ENCODE results near the gene TSPOAP1.

TSPOAP1 gene

GRCh38 chr17:58339755-58340404 is 11.3 kb upstream of the TSPOAP1 start:
- DNase-seq: no peak

GRCh38 chr17:58338841-58339754 is 10.5 kb upstream of the TSPOAP1 start:
- DNase-seq: no peak

GRCh38 chr17:58338454-58338840 is 9.9 kb upstream of the TSPOAP1 start:
- no peak for DNase-seq

GRCh38 chr17:58337600-58338453 is 9.2 kb upstream of the TSPOAP1 start:
- DNase-seq: no peak

DNA sequence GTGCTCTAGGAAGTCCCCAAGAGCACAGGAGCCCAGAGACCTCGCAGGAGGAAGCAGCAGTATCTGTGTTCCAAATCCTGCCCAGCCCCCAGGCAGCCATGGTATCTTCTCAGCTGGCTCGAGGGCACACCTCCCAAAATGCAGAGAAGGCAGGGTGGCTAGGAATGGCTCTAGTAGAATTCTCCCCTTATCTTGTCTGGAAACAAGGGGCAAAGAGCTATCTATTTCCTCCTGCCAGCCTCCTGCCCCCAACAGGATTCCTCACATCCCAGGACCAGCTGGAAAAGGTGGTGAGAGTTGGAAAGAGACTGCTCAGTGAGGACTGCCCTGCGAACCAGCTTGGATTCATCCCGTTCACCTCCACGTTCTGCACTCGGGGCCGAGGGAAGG is 8.6 kb upstream of the TSPOAP1 start:
- DNase-seq: no peak

GRCh38 chr17:58336456-58337209 is 8.0 kb upstream of the TSPOAP1 start:
- no peak for DNase-seq

GRCh38 chr17:58335779-58336455 is 7.3 kb upstream of the TSPOAP1 start:
- DNase-seq: no peak

DNA sequence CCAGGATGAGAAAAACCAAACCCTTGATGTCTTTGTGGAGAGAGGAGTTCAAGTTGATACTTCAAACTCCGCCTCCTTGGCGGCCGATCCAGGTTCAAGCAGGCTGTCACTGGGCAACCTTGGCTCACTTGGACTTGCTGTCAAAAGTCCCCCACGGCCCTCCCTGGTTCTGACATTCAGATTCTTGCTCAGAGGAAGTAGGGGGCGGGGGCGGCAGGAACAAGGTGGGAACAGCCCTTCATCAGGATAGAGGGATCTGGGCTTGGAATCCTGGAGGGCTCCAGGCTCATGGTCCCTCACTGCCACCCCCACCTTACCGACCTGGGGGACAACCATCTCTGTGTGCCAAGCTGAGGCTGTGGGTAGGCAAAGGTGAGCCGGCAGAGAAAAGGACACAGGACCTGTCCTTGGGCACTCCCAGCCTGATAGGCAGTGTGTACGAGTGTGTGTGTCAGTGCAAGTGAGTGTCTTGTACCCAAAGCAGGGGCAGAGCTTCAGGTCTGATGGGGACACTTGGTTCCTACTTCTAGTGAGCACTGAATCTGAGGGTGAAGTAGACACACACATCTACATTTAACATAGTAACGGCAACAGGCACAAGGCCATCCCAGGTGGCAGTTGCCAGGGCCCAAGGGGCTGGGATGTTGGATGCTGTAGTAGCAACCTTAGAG is 6.6 kb upstream of the TSPOAP1 start:
- peak; percentile 14 for DNase-seq

DNA sequence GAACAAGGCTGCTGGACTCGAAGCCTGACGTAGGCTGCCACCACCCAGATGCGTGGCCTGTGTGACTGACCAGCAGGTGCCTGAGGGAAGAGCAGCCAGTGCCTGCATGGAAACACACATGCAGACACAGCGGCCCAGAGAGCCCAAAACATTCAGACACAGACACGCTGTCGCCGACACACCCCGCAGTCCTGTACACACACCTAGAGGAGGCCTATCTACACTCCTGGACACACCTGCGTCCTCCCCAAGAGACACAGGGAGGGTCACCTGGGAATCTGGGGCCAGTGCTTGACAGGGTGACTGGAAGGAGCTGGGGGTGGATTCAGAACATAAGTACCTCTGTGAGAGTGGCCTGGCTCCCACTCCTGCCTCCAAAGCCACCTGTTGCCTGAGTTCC is 6.1 kb upstream of the TSPOAP1 start:
- DNase-seq: no peak

- DNase-seq: no peak
These were observed 5.7 kb upstream of the TSPOAP1 start for GRCh38 chr17:58334256-58334655.

GRCh38 chr17:58333736-58334207 is 5.2 kb upstream of the TSPOAP1 start:
- no peak for DNase-seq

DNA sequence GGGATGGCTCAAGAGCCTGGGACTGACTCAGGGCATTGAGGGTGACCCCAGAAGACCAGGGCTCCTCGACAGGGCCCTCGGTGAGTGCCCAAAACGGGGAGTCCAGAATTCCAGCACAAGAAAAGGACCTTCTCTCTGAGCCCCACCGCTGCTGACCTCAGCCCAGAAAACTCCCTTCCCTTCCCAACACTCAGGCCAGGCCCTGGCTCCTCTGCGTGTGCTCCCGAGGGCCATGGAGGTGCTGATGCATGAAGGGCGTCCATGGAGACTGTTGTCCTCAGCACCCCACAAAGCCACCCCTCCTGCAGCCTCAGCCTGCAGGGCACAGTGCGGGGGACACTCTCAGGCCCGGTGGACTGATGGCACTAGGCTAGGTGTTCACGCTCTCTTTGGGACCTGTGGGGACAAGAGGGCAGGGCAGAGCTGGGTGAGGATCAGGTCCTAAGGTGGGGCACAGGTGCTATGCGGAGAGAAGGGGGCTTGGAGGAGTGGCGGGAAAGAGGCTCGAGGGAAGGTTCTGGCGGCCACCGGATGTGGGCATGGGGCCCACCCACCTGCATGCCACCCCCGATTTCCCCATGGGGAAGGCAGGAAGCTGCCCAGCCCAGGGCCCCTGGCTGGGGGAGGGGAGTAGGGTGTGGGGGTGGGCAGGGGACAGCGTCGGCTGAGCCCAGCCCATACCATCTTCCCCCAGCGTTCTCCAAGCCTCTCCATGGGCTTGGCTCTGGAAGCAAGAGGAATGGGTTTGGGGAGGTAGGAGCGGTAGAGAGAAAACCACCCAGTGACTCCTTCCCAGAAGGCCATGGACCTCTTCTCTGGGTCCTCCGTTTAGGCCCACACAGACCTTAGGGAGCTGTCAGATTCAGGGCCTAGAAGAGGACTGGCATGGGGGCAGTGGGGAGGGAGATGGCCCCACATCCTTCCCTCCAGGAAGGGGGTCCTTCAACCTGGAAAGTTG is 4.5 kb upstream of the TSPOAP1 start:
- no peak for DNase-seq

DNA sequence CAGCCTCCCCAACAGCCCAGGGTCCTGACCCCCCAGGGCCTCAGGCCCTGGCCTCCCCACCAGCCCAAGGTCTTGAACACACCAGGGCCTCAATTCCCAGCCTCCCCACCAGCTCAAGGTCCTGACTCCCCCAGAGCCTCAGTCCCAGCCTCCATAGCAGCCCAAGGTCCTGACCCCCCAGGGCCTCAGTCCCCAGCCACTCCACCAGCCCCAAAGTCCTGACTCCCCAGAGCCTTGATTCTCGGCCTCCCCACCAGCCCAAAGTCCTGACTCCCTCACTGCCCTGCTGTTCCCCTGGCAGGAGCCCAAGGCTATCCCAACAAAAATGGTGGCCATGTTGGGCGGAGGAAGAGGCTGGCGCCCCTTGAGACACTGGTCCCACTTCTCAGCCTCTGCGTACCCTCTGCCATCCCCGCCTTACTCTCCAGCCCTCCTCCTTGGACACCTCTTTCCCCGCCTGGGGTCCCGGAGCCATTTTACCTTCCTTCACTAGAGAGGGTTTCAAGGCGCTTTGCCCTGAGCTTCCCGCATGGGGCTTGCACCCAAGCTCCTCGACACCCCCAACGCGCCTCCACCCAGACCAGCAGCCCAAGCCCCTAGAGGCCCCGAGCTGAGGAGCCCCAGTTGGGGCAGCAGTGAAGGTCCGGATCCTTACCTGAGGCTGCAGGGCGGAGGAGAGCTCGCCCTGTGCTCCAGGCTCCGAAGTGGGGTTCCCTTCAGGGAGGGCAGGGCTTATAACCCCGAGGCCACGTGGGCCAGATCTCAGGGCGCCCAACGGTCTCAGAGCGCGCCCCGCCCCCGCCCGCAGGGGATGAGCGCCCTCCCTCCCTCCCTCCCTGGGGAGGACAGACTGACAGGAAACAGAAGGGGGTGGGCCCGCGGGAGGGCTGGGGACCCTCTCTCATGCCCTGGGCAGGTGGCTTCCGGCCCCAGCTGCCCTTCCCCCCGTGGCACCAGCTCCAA is 3.5 kb upstream of the TSPOAP1 start:
- no peak for DNase-seq

- DNase-seq: no peak
These were observed 2.6 kb upstream of the TSPOAP1 start for GRCh38 chr17:58330997-58331814.

- DNase-seq: no peak
These were observed 2.0 kb upstream of the TSPOAP1 start for GRCh38 chr17:58330538-58330996.

GRCh38 chr17:58329810-58330537 is 1.4 kb upstream of the TSPOAP1 start:
- no peak for DNase-seq
